Activated B cell treated with CpG ODN at 0.5 μM for 24 hours (primary cell): ENCODE results near the gene LONRF3. TPM values are rescaled to one million over a fixed set of nuclear protein-coding genes. Genes with fewer than 3 reads are reported as not detected.

Experiments
- ATAC-seq: fragments of 200-7000 bp; cut with Tn5 transposase; one replicate; pipeline ENCODE4 v1.10.0; 2021; ENCODE audit warnings: low read depth, mild to moderate bottlenecking, moderate library complexity
- CTCF ChIA-PET: fragments of 350-600 bp; sonication (Branson Sonifier 250); formaldehyde crosslinking; loops from one replicate; lab custom pipeline; 2021; ENCODE audit warnings: antibody characterized with exemption; lab: Charles Lee
- POLR2A ChIA-PET: fragments of 350-600 bp; sonication (Branson Sonifier 250); formaldehyde crosslinking; loops from one replicate; lab custom pipeline; 2021; ENCODE audit warnings: antibody characterized with exemption; lab: Charles Lee
- DNase-seq: peaks from one replicate; pipeline ENCODE4 v3.0.0; 2022
- H3K27ac Mint-ChIP-seq: one replicate; pipeline ENCODE4 v1.8.0; 2020; ENCODE audit warnings: mixed read lengths
- H3K27me3 Mint-ChIP-seq: one replicate; pipeline ENCODE4 v1.8.0; 2021; ENCODE audit warnings: mixed read lengths
- H3K36me3 Mint-ChIP-seq: one replicate; pipeline ENCODE4 v1.8.0; 2021; ENCODE audit warnings: low read depth, mixed read lengths
- H3K4me1 Mint-ChIP-seq: one replicate; pipeline ENCODE4 v1.8.0; 2021; ENCODE audit warnings: mixed read lengths
- H3K4me3 Mint-ChIP-seq: one replicate; pipeline ENCODE4 v1.8.0; 2020; ENCODE audit warnings: mild to moderate bottlenecking, mixed read lengths
- H3K9me3 Mint-ChIP-seq: one replicate; pipeline ENCODE4 v1.8.0; 2020; ENCODE audit warnings: mixed read lengths
- CTCF ChIP-seq: fragments of 200-600 bp; IDR thresholded peaks from one replicate; pipeline ENCODE4 v1.8.0; 2022; ENCODE audit warnings: antibody characterized with exemption, mild to moderate bottlenecking
- intact Hi-C: fragments of 100-400 bp; cut with micrococcal nuclease; formaldehyde crosslinking; loops from one replicate; pipeline ENCODE4 v1.15.1; 2024
- total RNA-seq: library from RNA; stranded (reverse); gene quantifications from 2 replicates; pipeline ENCODE4 v1.2.3, GENCODE V29; 2022

Gene LONRF3
- total RNA-seq, 1 donor from 2014 or later = 1.3 TPM

DNA sequence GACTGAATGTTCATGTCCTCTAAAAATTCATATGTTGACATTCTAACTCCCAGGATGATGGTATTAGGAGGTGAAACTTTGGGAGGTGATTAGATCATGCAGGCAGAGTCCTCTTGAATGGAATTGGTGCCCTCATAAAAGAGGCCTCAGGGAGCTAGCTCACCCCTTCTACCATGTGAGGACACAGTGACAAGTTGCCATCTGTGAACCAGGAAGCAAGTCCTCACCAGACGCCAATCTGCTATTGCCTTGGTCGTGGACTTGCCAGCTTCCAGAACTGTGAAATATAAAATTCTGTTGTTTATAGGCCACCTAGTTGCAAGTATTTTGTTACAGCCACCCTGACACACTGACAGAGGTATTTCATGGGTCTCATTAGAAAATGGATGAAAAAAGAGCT, 28.5 kb upstream of the LONRF3 start:
- Mint-ChIP-seq H3K36me3 (no peaks in the 10 kb centered on the region), H3K4me3 (no peak overlapping the region), H3K4me1 (no peaks in the 10 kb centered on the region), H3K9me3 (no peaks in the 10 kb centered on the region), H3K27ac (no peak overlapping the region), H3K27me3 (no peaks in the 10 kb centered on the region)
- intact Hi-C loops = no loop called here
- POLR2A ChIA-PET = no interaction called here
- no peak for TF ChIP-seq CTCF
- ATAC-seq (no peak), DNase-seq (no peak)
- CTCF ChIA-PET = no interaction called here

DNA sequence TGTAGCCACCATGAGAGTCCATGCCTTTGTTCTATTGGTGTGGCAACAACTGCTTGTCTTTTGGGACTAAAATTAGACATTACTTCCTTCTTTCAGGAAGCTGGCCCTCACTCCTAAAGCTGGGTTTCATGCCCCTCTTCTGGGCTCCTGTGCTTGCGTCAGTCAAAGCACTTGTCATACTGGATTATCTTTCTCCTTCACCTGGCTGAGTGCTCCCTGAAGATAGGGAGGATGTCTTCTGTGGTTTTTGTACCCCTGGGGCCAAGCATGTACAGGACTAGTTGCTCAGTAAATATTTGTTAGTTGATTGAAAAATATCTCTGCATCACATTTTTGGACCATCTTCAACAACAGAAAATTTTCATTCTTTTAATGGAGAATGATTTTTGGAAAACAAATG, 26.1 kb upstream of the LONRF3 start:
- ATAC-seq (no peak), DNase-seq (no peak)
- Mint-ChIP-seq H3K4me3 (no peak overlapping the region), H3K27me3 (no peaks in the 10 kb centered on the region), H3K36me3 (no peaks in the 10 kb centered on the region), H3K27ac (no peak overlapping the region), H3K9me3 (no peaks in the 10 kb centered on the region), H3K4me1 (no peaks in the 10 kb centered on the region)
- intact Hi-C loops = no loop called here
- ChIA-PET CTCF (no interaction called here), POLR2A (no interaction called here)
- no peak for TF ChIP-seq CTCF

- POLR2A ChIA-PET = no interaction called here
- CTCF ChIA-PET = no interaction called here
- no peaks in the 10 kb centered on the region for H3K27me3 Mint-ChIP-seq
- H3K9me3 Mint-ChIP-seq = no peaks in the 10 kb centered on the region
- TF ChIP-seq CTCF = no peak
- no peaks in the 10 kb centered on the region for H3K36me3 Mint-ChIP-seq
- no peaks in the 10 kb centered on the region for H3K4me1 Mint-ChIP-seq
- ATAC-seq = no peak
- DNase-seq = no peak
- no peak overlapping the region for H3K27ac Mint-ChIP-seq
- intact Hi-C loops = no loop called here
- no peak overlapping the region for H3K4me3 Mint-ChIP-seq
These were observed 12.4 kb upstream of the LONRF3 start for GRCh38 chrX:118961866-118962560.

- ChIA-PET CTCF (no interaction called here), POLR2A (no interaction called here)
- Mint-ChIP-seq H3K36me3 (no peaks in the 10 kb centered on the region), H3K27ac (no peak overlapping the region), H3K27me3 (no peaks in the 10 kb centered on the region), H3K9me3 (no peaks in the 10 kb centered on the region), H3K4me1 (no peaks in the 10 kb centered on the region), H3K4me3 (no peak overlapping the region)
- no peak for TF ChIP-seq CTCF
- DNase-seq (no peak), ATAC-seq (no peak)
- intact Hi-C loops = no loop called here
These were observed 11.3 kb upstream of the LONRF3 start for GRCh38 chrX:118963159-118963558.

DNA sequence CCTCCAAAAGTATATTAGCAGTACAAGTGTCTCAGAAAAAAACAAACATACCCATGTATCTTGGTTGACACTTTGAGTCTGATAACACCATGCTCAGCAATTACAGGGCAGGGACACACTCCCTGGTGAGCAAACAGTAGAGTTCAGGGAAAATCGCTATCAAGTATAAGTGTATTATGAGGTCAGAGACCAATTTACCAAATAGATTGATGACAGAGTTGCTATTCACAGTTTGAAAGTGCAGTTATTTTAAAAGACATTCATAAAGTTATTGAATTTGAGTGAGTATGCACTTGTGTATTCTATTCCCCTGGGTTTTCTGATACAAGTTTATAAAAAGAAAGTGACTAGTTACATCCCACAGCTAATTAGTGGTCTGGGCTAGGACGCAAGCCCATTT, 10.2 kb upstream of the LONRF3 start:
- intact Hi-C loops = no loop called here
- H3K9me3 Mint-ChIP-seq = no peaks in the 10 kb centered on the region
- no peak for DNase-seq
- H3K4me3 Mint-ChIP-seq = no peak overlapping the region
- no peaks in the 10 kb centered on the region for H3K36me3 Mint-ChIP-seq
- ATAC-seq = no peak
- H3K27ac Mint-ChIP-seq = no peak overlapping the region
- no peaks in the 10 kb centered on the region for H3K27me3 Mint-ChIP-seq
- ChIA-PET POLR2A (no interaction called here), CTCF (no interaction called here)
- no peaks in the 10 kb centered on the region for H3K4me1 Mint-ChIP-seq
- TF ChIP-seq CTCF = no peak
